GM12874 (cell line): ENCODE results near the gene ATP1A1.

Source experiments
- TF ChIP-seq, protein P1 (sequence below): IDR thresholded peaks from 2 replicates; pipeline ENCODE4 v1.5.1; 2011; ENCODE audit warnings: low read depth, mild to moderate bottlenecking, control low read depth, low read length, moderate library complexity; ENCODE audit not compliant: insufficient read depth

The ATP1A1 gene

DNA sequence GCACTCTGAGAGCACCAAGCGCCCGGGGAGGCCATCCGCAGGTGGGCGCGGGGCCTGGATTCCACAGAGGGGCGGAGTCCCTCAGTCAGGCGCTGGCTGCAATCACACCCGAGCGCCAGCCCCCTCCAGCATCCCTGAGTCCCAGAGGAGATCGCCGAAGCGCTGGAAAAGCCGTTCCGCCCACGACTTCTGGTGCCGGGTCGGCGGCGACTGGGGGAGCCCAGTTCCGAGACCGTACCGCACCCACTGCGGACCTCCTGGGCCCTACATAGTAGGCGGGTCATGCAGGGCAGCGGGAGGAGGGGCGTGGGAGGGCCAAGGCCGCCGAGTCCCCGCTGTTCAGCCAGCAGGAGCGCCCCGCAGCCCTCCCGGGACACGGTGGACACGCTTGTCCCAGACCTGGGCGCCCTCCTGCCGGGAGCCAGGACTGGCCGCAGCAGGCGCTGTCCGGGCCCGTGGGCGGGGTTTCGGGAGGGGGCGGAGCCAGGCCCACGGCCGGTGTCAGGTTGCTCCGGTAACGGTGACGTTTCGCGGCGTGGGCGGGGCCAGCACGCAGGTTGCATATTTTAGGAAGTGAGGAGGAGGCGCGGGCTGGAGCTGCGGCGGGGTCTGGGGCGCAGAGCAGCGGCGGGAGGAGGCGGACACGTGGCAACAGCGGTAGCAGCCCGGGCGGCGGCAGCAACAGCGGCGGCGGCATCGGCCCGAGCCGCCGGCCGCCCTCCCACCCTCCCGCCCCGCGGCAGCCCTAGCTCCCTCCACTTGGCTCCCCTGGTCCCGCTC, at the start of gene ATP1A1:
Gene ATP1A1 (plus strand): TSS at position 594 of the 780 bp plus-strand sequence. CDS start 268 bp downstream, outside the sequence.
- TF ChIP-seq, protein P1, sequence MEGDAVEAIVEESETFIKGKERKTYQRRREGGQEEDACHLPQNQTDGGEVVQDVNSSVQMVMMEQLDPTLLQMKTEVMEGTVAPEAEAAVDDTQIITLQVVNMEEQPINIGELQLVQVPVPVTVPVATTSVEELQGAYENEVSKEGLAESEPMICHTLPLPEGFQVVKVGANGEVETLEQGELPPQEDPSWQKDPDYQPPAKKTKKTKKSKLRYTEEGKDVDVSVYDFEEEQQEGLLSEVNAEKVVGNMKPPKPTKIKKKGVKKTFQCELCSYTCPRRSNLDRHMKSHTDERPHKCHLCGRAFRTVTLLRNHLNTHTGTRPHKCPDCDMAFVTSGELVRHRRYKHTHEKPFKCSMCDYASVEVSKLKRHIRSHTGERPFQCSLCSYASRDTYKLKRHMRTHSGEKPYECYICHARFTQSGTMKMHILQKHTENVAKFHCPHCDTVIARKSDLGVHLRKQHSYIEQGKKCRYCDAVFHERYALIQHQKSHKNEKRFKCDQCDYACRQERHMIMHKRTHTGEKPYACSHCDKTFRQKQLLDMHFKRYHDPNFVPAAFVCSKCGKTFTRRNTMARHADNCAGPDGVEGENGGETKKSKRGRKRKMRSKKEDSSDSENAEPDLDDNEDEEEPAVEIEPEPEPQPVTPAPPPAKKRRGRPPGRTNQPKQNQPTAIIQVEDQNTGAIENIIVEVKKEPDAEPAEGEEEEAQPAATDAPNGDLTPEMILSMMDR = no peak

DNA sequence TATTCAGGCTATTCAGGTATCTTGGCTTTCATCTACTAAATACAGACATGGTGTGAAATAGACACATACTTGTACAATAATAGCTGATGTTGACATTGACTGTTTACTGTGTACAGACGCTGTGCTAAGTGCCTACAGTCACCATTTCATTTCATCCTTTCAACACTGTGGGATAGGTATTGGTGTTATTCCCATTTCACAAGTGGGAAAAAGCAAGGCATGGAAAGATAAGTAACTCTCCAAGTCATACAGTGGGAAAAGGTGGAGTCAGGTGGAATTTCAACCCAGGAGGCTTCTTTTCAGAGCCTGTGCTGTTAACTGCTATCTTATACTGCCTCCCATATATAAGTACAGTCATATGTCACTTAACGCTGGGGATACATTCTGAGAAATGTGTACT, 49.6 kb upstream of the ATP1A1 start:
- TF ChIP-seq, protein P1 = no peak

DNA sequence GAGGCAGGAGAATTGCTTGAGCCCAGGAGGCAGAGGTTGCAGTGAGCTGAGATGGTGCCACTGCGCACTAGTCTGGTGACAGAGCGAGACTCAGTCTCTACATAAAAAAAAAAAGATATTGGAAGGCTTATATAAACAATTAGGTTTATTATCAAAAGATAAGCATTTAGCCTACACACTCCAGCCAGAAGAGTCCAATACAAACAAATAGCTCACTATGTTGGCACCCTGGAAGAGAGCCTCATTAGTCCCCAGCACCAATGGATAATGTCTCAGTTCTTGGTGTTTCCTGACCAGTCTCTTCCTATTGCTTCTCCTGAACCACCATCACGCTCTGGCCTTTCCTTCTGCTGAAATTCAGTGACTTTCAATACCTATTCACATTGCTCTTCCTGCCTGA, 48.6 kb upstream of the ATP1A1 start:
- TF ChIP-seq, protein P1 = no peak

DNA sequence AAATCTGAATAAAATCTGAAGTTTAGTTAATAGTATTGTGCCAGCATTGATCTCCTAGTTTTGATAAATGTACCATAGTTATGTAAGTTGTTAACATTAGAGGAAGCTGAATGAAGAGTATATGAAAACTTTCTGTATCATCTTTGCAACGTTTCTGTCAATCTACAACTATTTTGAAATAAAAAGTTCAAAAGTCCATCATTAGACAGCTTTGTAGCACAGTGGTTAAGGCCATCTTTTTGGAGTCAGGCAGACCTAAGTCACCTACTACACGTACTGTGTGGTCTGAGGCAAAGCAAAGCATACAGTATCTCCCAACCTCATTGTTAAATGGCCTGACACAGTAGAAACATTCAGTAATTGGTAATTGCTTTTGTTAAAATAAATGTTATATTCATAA, 47.9 kb upstream of the ATP1A1 start:
- TF ChIP-seq, protein P1 = no peak

DNA sequence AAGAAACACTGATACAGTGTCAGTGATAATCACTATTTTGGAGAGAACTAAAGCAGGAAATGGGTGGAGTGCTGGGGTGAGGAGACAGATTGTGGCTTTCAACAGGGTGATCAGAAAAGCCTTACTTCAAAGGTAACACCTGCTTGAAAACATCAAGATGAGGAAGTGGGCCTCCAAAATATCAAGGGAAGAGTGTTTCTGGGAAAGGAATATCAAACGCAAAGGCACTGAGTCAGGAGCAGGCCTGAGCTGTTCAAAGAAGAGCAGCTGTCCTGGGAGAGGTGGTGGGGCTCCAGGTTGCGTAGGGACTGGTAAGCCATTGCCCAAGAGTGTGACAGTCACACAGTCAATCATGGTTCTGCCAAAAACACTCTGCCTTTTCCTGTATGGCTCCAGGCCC, 47.1 kb upstream of the ATP1A1 start:
- TF ChIP-seq, protein P1 = no peak

DNA sequence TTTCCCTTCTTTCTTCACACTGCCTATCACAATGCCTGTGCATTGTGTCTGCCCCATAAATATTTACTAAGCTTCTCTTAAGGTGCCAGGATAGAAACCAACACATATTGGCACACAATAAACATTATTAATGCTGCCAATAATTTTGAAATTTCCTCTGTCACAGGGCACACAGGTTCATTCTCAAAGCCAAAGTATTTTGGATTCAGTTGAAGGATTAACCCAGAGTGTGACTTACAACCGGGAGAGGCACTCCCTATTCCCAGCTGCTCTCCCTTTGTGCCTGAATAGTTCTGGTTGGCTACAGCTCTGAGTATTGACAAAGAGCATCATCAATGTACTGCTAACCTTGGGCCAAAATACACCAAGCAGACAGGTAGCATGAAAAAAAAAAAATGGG, 46.6 kb upstream of the ATP1A1 start:
- TF ChIP-seq, protein P1 = no peak

DNA sequence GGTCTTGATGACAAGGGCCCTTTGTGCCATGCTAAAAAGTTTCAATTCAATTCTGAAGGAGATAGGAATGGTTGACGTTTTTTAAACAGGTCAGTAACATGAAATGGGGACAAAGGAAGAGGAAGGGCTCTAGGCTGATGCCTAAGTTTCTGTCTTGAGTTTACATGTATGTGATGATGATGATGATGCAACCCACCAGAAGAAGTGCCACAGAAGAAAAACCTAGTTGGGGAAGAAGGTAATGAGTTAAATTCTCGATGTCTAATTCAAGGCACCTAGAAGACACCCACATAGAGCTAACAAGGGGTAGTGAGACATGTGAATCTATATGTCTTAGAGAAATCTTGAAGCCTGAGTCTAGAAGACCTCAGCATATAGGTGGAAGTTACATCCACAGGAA, 44.4 kb upstream of the ATP1A1 start:
- TF ChIP-seq, protein P1 = no peak
